ENCODE results near the gene CYSTM1. TPM values are rescaled to one million over a fixed set of nuclear protein-coding genes. Genes with fewer than 3 reads are reported as not detected.

Gene CYSTM1
- total RNA-seq, 3 donors from 2014 or later (not counting 1 experiment from before 2014, with no cell fraction given): 3.9 to 4.9 (median 4.2) TPM

GRCh38 chr5:140286424-140286823, 111.4 kb downstream of the CYSTM1 start:
- no peaks in the 10 kb centered on the region for H3K36me3 Mint-ChIP-seq
- no peak overlapping the region for H3K27ac Mint-ChIP-seq
- no peaks in the 10 kb centered on the region for H3K27me3 Mint-ChIP-seq (ENCODE audit: low read depth in 2 of 2)
- 100% methylated on average over 2 of the region's 5 CpGs for WGBS (ENCODE audit: insufficient coverage)
- H3K4me3 Mint-ChIP-seq: no peak overlapping the region
- H3K27ac ChIP-seq (ENCODE audit: low read length): no peak overlapping the region
- DNase-seq (no peak), ATAC-seq (no peak)
- H3K9me3 ChIP-seq (ENCODE audit: control insufficient read depth, insufficient read depth, low read length): no peaks in the 10 kb centered on the region
- H3K36me3 ChIP-seq (ENCODE audit: control insufficient read depth, insufficient read depth, low read length): no peaks in the 10 kb centered on the region
- H3K4me3 ChIP-seq (ENCODE audit: low read length): no peak overlapping the region
- H3K27me3 ChIP-seq (ENCODE audit: control insufficient read depth, insufficient read depth, low read length): no peaks in the 10 kb centered on the region
- intact Hi-C loops (cut with micrococcal nuclease): no loop called here
- H3K4me1 ChIP-seq (ENCODE audit: control insufficient read depth, insufficient read depth, low read length): no peaks in the 10 kb centered on the region
- TF ChIP-seq CTCF (IDR thresholded peaks at IDR 0.05): no peak
- peaks cover 28 to 37% of the 10 kb centered on the region in 2 donors for H3K4me1 Mint-ChIP-seq
- H3K9me3 Mint-ChIP-seq: no peaks in the 10 kb centered on the region

DNA sequence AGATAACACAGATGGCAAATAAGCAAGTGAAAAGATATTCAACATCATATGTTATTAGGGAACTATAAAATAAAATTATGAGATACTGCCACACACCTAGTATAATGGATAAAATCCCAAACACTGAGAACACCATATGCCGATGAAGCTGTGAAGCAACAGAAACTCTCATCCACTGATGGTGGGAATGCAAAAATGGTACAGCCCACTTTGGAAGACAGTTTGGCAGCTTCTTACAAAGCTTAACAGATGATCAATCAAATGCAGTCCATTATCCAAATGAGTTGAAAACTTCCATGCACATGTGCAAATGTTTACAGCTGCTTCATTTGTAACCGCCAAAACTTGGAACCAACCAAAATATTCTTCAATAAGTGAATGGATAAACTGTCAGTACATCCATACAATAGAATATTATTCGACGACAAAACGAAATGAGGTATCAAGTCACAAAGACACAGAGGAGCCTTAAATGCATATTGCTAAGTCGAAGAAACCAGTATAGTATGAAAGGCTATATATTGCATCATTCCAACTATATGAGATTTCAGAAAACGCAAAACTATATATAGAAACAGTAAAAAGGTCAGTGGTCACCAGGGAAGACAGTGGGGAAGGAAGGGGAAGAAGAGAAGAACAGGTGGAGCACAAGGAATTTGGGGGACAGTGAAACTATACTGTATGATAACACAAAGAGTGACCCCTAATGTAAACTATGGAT, 113.0 kb downstream of the CYSTM1 start:
- H3K27ac ChIP-seq (ENCODE audit: low read length): no peak overlapping the region
- no peak overlapping the region for H3K4me3 ChIP-seq (ENCODE audit: low read length)
- H3K4me3 Mint-ChIP-seq: no peak overlapping the region
- intact Hi-C loops (cut with micrococcal nuclease): no loop called here
- no peaks in the 10 kb centered on the region for H3K36me3 ChIP-seq (ENCODE audit: control insufficient read depth, insufficient read depth, low read length)
- no peaks in the 10 kb centered on the region for H3K27me3 Mint-ChIP-seq (ENCODE audit: low read depth in 2 of 2)
- no peaks in the 10 kb centered on the region for H3K9me3 Mint-ChIP-seq
- no peak for ATAC-seq
- no peaks in the 10 kb centered on the region for H3K4me1 ChIP-seq (ENCODE audit: control insufficient read depth, insufficient read depth, low read length)
- H3K9me3 ChIP-seq (ENCODE audit: control insufficient read depth, insufficient read depth, low read length): no peaks in the 10 kb centered on the region
- no peaks in the 10 kb centered on the region for H3K36me3 Mint-ChIP-seq
- 100% methylated on average over 2 of the region's 7 CpGs for WGBS (ENCODE audit: insufficient coverage)
- no peak for DNase-seq
- H3K27ac Mint-ChIP-seq: no peak overlapping the region
- TF ChIP-seq CTCF (IDR thresholded peaks at IDR 0.05): no peak
- H3K27me3 ChIP-seq (ENCODE audit: control insufficient read depth, insufficient read depth, low read length): no peaks in the 10 kb centered on the region
- peaks cover 31 to 39% of the 10 kb centered on the region in 2 donors for H3K4me1 Mint-ChIP-seq

GRCh38 chr5:140292212-140293036, 117.4 kb downstream of the CYSTM1 start:
- Histone ChIP-seq H3K27ac (ENCODE audit: low read length) (no peak overlapping the region), H3K9me3 (ENCODE audit: control insufficient read depth, insufficient read depth, low read length) (no peaks in the 10 kb centered on the region), H3K27me3 (ENCODE audit: control insufficient read depth, insufficient read depth, low read length) (no peaks in the 10 kb centered on the region), H3K4me1 (ENCODE audit: control insufficient read depth, insufficient read depth, low read length) (no peaks in the 10 kb centered on the region), H3K36me3 (ENCODE audit: control insufficient read depth, insufficient read depth, low read length) (peaks cover under 1% of the 10 kb centered on the region), H3K4me3 (ENCODE audit: low read length) (no peak overlapping the region)
- Mint-ChIP-seq H3K36me3 (no peaks in the 10 kb centered on the region), H3K27me3 (ENCODE audit: low read depth in 2 of 2) (no peaks in the 10 kb centered on the region), H3K4me1 (peaks cover 16 to 44% of the 10 kb centered on the region in 2 donors), H3K4me3 (no peak overlapping the region), H3K9me3 (no peaks in the 10 kb centered on the region), H3K27ac (no peak overlapping the region)
- no peak for DNase-seq
- TF ChIP-seq CTCF (IDR thresholded peaks at IDR 0.05): no peak
- ATAC-seq: no peak
- intact Hi-C loops (cut with micrococcal nuclease): no loop called here
- WGBS (ENCODE audit: insufficient coverage): 100% methylated on average over 1 of the region's 1 CpG

Other genes with a start within 250 kb of the CYSTM1 start
- gene NRG2, start 131.9 kb upstream of the CYSTM1 start, total RNA-seq: under 1 TPM; 0.21 to 0.50 (median 0.40) TPM
- gene PURA, start 61.1 kb upstream of the CYSTM1 start, total RNA-seq: 10 to 100 TPM in 1 of 3 donors, 1 to 10 TPM in 2; 8.1 to 12.0 (median 9.8) TPM
- 1 to 10 TPM; 2.2 to 4.0 (median 4.0) TPM for gene IGIP, start 49.3 kb upstream of the CYSTM1 start, total RNA-seq
- 10 to 100 TPM; 28.0 to 39.1 (median 37.6) TPM for gene PFDN1, start 127.9 kb downstream of the CYSTM1 start, total RNA-seq
- 1 to 10 TPM; 5.1 to 9.9 (median 7.8) TPM for gene HBEGF, start 171.4 kb downstream of the CYSTM1 start, total RNA-seq
- gene SLC4A9, start 185.0 kb downstream of the CYSTM1 start, total RNA-seq: not detected
- gene ANKHD1, start 226.6 kb downstream of the CYSTM1 start, total RNA-seq: 100 to 1,000 TPM; 225 to 239 (median 230) TPM